GM18502 (cell line): ENCODE data around the gene SLX4IP.
A peak's percentile ranks its signal among the peaks of the same experiment; 100 is the strongest.

ENCODE experiments used
- ATAC-seq: cut with Tn5 transposase; IDR thresholded peaks from one replicate; pipeline ENCODE4 v1.9.1; 2021; ENCODE audit warnings: mild to moderate bottlenecking; ENCODE audit not compliant: unreplicated experiment, poor library complexity

SLX4IP gene

DNA sequence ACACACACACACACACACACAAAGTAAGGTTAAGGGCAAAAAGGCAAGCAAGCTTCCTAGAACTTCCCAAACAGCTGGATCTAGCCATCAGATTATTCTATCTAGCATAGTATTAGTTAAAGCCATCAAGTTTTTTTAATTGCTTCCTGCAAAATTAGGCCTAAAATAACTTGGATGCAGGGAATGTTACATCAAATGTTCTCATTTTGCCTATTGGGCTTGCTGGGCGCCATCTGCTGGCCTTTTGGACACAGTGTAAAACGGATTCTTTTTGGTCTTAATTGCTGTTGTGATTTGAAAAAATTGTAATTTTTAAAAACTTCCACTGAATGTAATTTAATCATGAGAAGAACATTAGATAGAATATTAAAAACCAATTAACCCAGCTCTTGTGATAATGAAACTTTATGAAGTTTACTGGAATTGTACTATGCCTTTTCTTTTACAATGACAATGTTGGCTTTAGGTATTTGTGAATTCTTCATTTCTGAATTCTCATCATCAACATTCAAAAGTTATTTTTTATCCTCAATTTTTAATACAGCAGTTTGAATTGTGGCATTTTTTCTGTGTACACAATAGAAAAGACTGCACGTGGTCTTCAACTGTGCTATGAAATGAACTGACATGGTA, 7.9 kb upstream of the SLX4IP start:
- ATAC-seq: no peak

DNA sequence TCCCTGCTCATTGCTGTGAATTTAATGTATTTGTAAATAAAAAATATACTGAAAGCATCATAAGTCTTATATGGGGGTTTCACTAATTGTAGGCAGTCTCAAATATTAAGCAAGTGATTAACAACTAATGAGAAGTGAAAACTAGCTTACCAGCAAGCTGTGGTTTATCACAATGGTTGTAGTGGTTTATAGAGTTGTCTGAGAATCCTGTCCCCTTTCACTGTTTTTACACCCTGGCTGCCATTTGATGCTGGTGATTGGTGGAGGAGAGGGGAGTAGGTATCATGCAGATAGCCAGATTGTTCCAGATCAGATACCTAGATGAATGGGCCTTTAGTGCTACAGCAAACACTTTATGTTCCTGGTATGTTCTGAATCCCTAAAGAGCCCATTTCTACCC, 7.1 kb upstream of the SLX4IP start:
- no peak for ATAC-seq

DNA sequence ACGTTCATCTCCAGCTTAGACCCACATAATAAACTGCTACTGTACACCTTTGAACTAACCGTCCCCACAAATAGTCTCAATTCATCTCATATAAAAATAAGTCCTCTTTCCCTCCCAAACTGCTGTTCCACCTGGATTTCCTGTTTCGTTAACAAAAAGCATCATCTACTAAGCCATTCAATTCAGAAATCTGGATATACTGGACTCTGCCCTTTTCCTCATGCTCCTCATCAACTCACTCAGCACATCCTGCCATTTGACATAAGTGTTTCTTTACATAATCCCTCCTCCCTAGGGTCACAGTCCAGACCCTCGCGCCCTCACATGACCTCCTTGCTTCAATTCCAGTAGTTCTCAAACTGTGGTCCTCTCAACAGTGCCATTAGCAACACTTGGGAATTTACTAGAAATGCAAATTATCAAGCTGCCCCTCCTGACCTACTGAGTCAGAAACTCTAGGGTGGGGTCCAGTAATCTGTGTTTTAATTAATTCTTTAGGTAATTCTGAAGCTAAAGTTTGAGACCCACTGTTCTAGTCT, 5.6 kb upstream of the SLX4IP start:
- no peak for ATAC-seq

DNA sequence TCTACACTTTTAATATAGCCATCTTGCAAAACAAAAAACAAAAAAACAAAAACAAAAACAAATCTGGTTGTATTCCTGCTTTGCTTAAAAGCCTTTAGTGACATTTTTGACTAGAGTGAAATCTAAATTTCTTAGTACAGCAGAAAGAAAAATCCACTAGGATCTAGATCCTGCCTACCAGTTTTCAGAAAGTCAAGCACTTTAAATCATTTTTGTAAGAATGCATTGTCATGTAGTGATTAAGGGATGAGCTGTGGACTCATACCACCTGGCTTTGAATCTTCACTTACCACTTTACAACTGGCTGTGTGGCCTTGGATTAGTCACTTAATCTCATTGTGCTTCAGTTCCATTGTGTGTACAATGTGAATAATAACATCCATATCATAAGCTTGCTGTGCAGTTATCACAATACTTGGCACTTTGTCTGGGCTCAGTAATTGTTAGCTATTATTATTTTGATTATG, 5.1 kb upstream of the SLX4IP start:
- no peak for ATAC-seq

- ATAC-seq: no peak
Measured at GRCh38 chr20:10430704-10431103, 4.4 kb upstream of the SLX4IP start.

GRCh38 chr20:10432079-10432478, 3.0 kb upstream of the SLX4IP start:
- no peak for ATAC-seq

GRCh38 chr20:10433014-10433622, 2.0 kb upstream of the SLX4IP start:
- no peak for ATAC-seq

- peak; percentile 66 for ATAC-seq
Measured at GRCh38 chr20:10433623-10434466, 1.3 kb upstream of the SLX4IP start, which contains the start of gene MKKS. MKKS (minus strand) TSS chr20:10434222; CDS start chr20:10413514, 20,708 bp downstream.

DNA sequence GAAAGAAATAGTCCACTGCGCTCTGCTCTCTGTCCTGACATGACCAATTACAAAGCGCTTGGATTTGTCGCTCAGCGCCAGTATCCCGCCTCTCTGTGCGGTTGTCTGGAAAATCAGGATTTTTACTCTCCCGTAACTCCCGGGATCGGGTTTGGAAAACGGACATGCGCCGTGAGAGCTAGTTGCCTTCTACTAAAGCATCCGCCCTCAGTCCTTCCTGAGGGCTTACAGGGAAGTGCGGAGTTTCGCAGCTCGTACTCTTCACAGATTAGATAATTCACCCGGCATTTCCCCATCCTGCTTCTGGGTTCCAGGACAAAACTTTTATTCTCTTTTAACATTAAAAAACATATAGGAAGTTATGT, 656 bp upstream of the SLX4IP start:
- ATAC-seq: peak; percentile 42

- ATAC-seq: no peak
Measured at GRCh38 chr20:10436053-10436699, 1.1 kb downstream of the SLX4IP start.

DNA sequence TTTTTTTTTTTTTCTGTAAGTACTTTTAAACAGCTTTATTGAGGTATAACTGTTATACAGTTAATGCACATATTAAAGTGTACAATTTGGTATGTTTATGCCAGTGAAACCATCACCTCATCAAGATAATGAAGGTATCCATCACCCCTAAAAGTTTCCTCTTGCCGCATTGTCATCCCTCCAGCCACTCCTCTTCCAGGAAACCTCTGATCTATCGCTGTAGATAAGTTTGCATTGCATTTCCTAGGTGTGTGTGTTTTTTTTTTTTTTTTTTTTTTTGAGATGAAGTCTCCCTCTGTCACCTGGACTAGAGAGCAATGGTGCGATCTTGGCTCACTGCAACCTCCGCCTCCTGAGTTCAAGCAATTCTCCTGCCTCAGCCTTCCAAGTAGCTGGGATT, 3.1 kb downstream of the SLX4IP start:
- no peak for ATAC-seq

DNA sequence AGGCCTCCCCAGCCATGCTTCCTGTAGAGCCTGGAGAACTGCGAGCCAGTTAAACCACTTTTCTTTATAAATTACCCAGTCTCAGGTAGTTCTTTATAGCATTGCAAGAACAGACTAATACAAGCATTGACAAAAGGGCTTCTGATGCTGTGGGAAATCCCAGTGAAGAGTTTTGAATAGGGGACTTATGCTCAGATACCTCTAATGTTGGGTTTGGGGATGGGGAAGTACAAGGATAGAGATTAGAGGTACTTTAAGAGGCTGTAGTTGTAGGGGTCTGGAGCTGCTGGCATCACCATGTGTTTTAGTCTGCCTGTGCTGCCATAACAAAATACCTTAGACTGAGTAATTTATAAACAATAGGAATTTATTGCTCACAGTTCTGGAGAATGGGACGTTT, 8.8 kb downstream of the SLX4IP start:
- ATAC-seq: no peak

GRCh38 chr20:10445758-10446157, 10.7 kb downstream of the SLX4IP start:
- ATAC-seq: no peak

GRCh38 chr20:10447028-10447427, 11.9 kb downstream of the SLX4IP start:
- peak; percentile 98 for ATAC-seq

DNA sequence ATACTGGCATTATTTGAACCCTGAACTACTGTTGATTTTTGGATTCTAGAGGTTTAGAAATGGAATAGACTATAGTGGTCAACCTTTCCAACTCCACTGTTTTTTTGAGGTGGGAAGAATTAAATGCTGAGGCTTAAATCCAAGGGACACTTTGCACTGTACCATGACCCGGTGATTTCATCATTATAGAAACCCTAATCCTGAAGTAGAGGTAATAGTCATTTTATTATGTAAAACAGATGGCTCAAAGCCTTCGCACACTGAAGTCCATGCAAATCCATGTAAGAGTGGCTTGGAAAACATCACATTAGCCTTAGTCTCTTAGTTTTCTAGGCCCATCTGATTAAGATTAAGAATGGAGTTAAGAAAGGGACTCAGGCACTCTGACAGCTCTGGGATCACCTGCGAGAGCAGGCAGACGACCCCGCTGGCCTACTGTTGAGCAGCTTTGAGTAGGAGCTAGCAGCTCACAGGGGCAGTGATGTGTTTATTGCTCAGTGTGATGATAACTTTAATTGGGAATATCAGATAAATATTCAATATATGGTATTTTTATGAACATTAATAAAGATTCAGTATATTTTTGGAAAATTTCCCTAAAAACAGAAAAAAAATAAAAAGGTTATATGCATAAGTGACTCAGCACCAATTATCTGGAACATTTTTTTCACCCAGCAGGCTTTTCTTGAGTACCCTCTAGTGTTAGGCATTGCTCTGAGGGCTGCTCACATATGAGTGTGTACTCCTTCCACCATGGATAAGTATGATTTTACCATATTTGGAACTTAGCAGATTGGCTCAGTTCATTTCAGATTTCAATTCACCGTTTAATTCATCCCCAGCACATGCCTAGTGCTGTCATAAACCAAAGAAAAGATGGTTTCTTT, 13.4 kb downstream of the SLX4IP start:
- ATAC-seq: no peak

- ATAC-seq: no peak
Measured at GRCh38 chr20:10449270-10449669, 14.2 kb downstream of the SLX4IP start.

DNA sequence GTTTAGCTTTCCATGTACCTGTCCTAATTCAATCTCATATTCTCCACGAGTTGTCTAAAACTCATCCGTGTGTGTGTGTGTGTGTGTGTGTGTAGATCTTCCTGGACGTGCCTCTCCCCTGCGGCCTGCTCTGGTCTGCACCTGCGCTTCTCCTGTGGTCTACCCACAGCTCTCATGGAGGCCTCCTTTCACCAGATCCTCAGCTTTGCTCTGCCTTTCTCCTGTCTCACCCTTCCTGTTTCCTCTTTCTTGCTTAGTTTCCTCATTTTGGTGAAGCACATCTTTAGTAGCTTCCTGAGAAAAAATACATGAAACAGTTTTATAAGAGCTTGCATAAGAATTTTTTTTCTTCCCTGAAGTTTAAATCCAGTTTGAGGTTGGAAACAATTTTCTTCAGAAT, 18.1 kb downstream of the SLX4IP start:
- peak; percentile 93 for ATAC-seq

GRCh38 chr20:10454151-10454750, 19.1 kb downstream of the SLX4IP start:
- ATAC-seq: no peak

DNA sequence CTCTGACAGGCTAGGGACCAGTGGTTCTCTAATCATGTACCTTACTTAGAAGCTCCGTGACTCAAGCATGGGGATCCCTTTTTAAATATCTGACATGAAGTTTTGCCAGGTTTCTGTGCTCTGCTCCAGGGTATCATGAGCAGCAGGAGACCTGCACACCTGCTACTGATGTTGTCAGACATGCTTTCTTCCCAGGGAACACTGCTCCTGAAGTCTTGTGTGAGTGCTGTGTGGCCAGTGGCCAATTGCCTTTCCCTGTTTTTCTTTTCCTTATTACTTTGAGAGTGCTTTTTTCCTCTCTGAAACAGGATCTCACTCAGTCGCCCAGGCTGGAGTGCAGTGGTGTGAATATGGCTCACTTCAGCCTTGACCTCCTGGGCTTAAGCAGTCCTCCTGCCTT, 26.4 kb downstream of the SLX4IP start:
- ATAC-seq: no peak
